Stimulated activated CD8-positive, alpha-beta memory T cell treated with anti-CD3 and anti-CD28 coated beads, Interleukin-12 subunit alpha, Interleukin-12 subunit beta, amount 100 ng/mL, for 24 hours (primary cell): ENCODE data around the gene GIPC3.
"Not testable (repeated sequence)": the region's sequence is repeated elsewhere in the genome, so short reads cannot be mapped to it uniquely, and the experiment has no call there.

Source experiments
- DNase-seq: peaks from one replicate; pipeline ENCODE4 v3.0.0-alpha.2; 2020; ENCODE audit errors: extremely low read depth

GIPC3 gene

GRCh38 chr19:3618811-3619630, 33.7 kb downstream of the GIPC3 start:
- DNase-seq, result no peak

- no peak for DNase-seq
Measured at GRCh38 chr19:3619631-3620012, 34.3 kb downstream of the GIPC3 start.

GRCh38 chr19:3620145-3620816, 35.0 kb downstream of the GIPC3 start:
- no peak for DNase-seq

GRCh38 chr19:3620817-3621547, 35.7 kb downstream of the GIPC3 start:
- no peak for DNase-seq

GRCh38 chr19:3621689-3622088, 36.4 kb downstream of the GIPC3 start:
- DNase-seq, result no peak

- no peak for DNase-seq
Measured at GRCh38 chr19:3622224-3622623, 36.9 kb downstream of the GIPC3 start.

- DNase-seq, result no peak
Measured at GRCh38 chr19:3623716-3624115, 38.4 kb downstream of the GIPC3 start.

- DNase-seq, result no peak
Measured at GRCh38 chr19:3625996-3626472, 40.8 kb downstream of the GIPC3 start.

GRCh38 chr19:3626473-3627350, 41.4 kb downstream of the GIPC3 start, which contains the start of gene CACTIN:
TSS of gene CACTIN (minus strand) at chr19:3626790. CDS start at chr19:3626762, 28 bp downstream.
- DNase-seq, result peak; percentile 97

- DNase-seq, result no peak
Measured at GRCh38 chr19:3627351-3627723, 42.1 kb downstream of the GIPC3 start.

GRCh38 chr19:3628766-3629165, 43.5 kb downstream of the GIPC3 start:
- DNase-seq, result not testable (repeated sequence)

GRCh38 chr19:3631053-3631861, 46.0 kb downstream of the GIPC3 start:
- no peak for DNase-seq

- DNase-seq, result no peak
Measured at GRCh38 chr19:3632098-3632497, 46.8 kb downstream of the GIPC3 start.

- DNase-seq, result no peak
Measured at GRCh38 chr19:3632739-3633558, 47.7 kb downstream of the GIPC3 start.

- DNase-seq, result no peak
Measured at GRCh38 chr19:3633559-3633988, 48.3 kb downstream of the GIPC3 start.

- DNase-seq, result no peak
Measured at GRCh38 chr19:3634496-3635045, 49.3 kb downstream of the GIPC3 start.

GRCh38 chr19:3636506-3636905, 51.2 kb downstream of the GIPC3 start:
- DNase-seq, result no peak

GRCh38 chr19:3636962-3637361, 51.7 kb downstream of the GIPC3 start:
- no peak for DNase-seq

- DNase-seq, result no peak
Measured at GRCh38 chr19:3637621-3638020, 52.3 kb downstream of the GIPC3 start.
